GM10847 (cell line): Measurements from ENCODE around the gene HTR1D.

Experiments used
- POLR2A ChIP-seq: IDR thresholded peaks from 2 replicates; pipeline ENCODE4 v1.6.1; 2011; ENCODE audit not compliant: insufficient read length; ENCODE audit errors: extremely low read depth

HTR1D gene

DNA sequence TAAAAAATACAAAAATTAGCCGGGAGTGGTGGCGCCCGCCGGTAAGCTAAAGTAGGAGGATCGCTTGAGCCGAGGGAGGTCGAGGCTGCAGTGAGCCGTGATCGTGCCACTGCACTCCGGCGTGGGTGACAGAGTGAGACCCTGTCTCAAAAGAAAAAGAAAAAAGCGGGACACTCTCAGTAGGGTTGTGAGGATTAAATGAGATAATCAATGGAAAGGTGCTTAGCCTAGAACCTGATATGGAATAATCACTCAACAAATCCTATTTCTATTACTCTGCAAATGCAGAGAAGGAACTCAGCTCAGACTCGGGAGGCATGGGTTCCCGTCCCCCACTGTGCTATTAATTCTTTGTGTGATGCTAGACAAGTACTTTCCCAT is 48.1 kb downstream of the HTR1D start:
- TF ChIP-seq POLR2A = no peak

- TF ChIP-seq POLR2A = peak; percentile 80
Observed at GRCh38 chr1:23168445-23169194, 48.7 kb downstream of the HTR1D start, which contains the start of gene LUZP1. Gene LUZP1 (minus strand): TSS chr1:23168856.

GRCh38 chr1:23168079-23168444 is 49.2 kb downstream of the HTR1D start:
- no peak for TF ChIP-seq POLR2A

DNA sequence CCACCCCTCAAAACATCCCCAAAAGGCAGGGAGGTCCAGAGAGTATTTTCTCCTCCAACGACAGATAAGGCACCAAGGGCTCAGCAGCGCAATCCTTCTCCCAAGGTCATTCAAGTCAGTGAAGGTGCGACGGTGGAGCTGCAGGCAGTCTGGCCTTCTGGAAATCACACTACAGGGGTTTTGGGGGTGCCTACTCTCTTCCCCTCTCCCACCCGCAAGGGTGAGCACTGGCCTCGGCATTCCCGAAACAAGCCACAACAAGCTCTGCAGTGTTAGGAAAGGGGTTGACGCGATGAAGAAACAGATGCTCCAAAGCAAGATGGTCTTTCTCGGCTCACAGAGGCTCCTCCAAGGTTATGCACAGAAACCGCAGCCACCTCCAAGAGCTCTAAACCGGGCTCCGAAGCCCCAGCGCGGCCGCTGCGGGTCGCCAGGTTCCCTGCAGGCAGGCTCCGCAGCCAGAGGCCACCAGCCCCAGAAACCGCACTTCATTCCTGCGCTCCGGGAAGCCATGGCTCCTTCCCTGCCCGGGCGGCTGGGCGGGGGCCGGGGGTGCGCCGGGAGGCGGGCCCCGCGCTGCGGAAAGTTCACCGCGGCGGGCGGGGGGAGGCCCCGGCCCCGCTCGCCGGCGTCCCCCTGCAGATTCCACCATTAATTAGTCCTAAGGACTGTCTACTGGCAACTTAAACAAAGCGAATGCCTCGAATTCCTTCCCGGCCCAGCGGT is 49.8 kb downstream of the HTR1D start:
- no peak for TF ChIP-seq POLR2A

DNA sequence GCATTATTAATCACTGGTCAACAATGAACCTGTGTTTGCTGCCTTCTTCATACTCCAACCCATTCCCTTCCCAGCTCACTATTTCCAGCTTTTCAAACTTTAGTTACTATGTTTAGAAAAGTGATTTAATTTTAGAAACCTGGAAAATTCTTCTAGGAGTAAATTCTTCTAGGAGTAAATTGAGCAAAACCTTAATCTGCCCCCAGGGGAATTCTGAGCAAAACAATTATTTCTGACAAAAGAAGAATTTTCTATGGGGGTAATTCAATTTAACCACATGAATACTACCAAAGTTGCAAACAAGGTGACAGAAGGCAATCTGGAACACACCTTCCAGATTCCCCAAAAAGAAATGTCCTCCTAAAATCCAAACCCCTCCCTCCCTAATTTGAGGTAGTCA is 50.4 kb downstream of the HTR1D start:
- TF ChIP-seq POLR2A = no peak

DNA sequence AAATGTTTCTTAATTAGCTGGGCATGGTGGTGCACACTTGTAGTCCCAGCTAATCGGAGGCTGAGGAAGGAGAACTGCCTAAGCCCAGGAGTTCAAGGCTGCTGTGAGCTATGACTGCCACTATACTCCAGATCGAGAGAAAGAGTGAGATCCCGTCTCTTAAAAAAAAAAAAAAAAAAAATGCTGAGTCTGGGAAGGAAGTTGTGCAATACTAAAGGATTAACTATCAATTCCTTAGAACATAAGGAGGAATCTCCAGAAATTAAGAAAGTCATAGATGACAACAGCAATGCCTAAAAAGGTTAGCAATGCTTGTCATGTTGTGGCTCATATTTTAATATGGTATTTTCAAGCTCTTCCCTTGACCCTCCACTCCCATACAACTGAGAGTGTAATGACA is 53.9 kb downstream of the HTR1D start:
- TF ChIP-seq POLR2A = no peak

DNA sequence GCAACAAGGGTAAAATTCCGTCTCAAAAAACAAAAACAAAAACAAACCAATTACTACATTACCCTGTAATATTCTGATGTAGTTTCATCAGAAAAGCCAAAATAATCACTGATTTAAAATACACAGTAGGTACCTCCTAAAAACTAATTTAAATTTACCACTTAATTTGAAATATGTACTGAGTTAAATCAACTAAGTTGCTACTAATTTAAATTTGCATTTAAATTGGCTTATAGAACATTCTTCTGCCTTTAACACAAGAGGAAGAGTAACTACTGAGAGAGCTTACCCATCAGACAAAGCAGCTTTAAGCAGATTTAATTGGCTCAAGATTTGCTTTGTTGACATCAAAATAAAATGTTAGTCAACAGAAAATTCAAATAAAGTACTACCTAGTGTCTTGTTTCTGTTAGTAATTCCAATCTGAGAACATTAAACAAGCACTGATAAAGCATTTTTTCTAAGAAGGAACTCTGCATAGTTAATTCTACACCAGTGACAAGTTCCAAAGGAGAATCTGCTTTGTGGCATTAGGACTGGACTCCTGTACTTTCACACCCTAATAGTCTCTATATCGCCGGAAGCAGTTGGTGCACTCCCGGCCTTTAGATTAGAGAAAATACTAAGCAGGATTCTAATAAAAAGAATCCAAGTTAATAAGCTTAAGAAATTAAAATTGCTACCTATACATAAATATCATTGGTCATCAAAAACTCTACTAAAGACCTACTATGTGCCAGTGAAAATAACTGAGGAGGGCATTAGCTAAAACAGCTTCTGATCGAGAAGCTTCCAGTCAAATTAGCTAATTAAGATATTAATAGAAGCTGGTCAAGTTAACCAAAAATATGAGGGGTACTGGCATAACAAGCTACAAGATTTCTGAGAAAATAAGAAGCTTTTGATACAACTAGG is 57.1 kb downstream of the HTR1D start:
- TF ChIP-seq POLR2A = no peak

- TF ChIP-seq POLR2A = no peak
Observed at GRCh38 chr1:23156940-23157339, 60.4 kb downstream of the HTR1D start.

- TF ChIP-seq POLR2A = no peak
Observed at GRCh38 chr1:23152966-23153684, 64.2 kb downstream of the HTR1D start.

DNA sequence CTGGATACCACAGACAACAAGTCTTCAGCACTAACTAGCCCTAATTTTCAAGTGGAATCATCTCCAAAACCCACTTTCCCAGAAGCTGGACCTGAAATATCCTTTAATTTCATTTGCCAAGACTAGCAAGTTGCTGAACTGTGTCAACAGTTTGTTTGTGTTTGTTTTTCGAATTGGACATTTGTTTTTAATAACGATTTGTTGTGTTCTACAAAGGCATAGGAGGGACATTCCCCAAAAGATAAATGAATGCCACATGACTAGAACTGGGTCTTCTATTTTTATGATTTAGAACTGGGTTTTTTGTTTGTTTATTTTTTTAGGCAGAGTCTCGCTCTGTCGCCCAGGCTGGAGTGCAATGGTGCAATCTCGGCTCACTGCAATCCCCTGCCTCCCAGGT is 66.6 kb downstream of the HTR1D start:
- no peak for TF ChIP-seq POLR2A

DNA sequence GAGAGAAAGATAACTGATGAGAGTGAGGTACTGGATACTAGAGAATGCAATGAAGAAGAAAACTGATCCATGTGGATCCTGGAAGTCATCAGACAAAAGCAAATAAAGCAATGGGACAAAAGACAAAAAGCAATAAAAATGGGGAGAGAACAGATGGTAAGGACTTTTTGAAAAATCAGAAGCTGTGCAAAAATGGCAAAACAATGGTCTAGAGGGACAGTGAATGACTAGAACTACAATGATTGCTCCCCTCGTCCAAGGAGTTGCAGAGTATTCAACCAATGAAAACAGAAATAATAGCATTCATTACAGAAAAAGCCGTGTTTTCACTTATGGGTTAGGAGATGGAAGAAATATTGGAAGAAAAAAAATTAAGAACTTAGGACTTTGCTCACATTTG is 67.2 kb downstream of the HTR1D start:
- TF ChIP-seq POLR2A = no peak

DNA sequence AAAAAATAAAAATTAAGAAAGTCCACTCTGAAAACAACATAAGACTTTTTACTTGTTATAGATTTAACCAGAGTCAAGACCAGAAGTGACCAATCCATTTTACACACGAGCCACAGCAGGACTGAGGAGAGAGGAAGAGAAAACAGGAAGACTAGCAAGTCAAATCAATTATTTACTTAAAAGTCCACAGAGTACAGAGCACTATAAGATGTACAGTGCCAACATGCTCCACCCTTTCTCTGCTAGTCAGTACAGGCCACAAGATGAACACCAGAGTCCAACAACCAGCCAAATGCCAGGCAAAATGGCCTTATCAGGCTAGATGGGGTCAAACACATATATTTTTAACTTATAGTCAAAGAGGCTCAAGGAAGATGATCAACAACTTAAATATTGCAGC is 68.2 kb downstream of the HTR1D start:
- no peak for TF ChIP-seq POLR2A

DNA sequence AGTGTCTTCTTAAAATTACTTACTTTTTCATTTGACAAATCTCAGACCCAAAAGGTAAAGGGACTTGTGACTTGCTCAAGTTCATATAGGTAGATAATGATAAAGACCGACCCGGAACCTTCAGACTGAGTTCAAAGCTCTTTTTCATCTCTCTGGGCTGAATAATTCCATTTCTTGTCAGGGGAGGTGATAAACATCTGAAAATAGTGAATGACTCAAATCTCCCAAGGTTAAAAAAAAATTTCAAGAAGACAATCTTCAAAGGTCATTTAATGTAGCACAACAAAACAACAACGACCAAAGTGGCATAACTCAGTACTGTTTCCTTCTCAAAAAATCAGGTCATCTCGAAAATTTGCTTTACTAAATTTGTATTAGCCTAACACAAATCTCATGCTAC is 69.2 kb downstream of the HTR1D start:
- no peak for TF ChIP-seq POLR2A
